Activated naive CD8-positive, alpha-beta T cell (primary cell): ENCODE results near the gene SLC15A1.

Source experiments
- H3K27ac Mint-ChIP-seq: one replicate; pipeline ENCODE4 v1.8.0; 2021; ENCODE audit warnings: mixed read lengths
- H3K27me3 Mint-ChIP-seq: one replicate; pipeline ENCODE4 v1.8.0; 2021; ENCODE audit warnings: mixed read lengths
- H3K36me3 Mint-ChIP-seq: one replicate; pipeline ENCODE4 v1.8.0; 2021; ENCODE audit warnings: mixed read lengths
- H3K4me1 Mint-ChIP-seq: one replicate; pipeline ENCODE4 v1.8.0; 2021; ENCODE audit warnings: low read depth, mixed read lengths
- H3K4me3 Mint-ChIP-seq: one replicate; pipeline ENCODE4 v1.8.0; 2021; ENCODE audit warnings: mild to moderate bottlenecking, mixed read lengths
- H3K9me3 Mint-ChIP-seq: one replicate; pipeline ENCODE4 v1.8.0; 2021; ENCODE audit warnings: low read depth, mixed read lengths

The SLC15A1 gene

GRCh38 chr13:98786023-98786422 lies 33.6 kb upstream of the SLC15A1 start:
- Mint-ChIP-seq H3K36me3 (peaks cover 1% of the 10 kb centered on the region), H3K27me3 (peaks cover 8% of the 10 kb centered on the region), H3K4me3 (no peak overlapping the region), H3K4me1 (no peaks in the 10 kb centered on the region), H3K9me3 (no peaks in the 10 kb centered on the region), H3K27ac (no peak overlapping the region)

DNA sequence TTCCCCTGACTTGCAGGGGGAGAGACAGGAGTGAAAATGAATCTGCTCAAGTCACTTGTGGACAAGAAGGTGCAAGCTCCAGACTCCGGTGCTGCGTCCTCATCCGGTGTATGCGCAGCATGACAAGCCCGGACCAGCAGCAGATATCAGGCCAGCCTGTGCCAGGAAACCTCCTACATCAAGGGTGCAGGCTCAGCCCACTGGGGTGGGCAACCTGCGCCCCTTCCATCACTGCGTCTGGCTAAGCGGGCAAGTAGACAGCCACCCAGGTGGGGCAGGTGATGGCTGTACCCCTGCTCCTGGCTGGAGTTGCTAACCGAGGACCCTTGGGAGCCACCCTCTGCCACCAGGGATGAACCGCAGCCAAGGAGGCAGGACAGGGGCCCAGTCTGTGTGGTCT lies 32.9 kb upstream of the SLC15A1 start:
- no peak overlapping the region for H3K27ac Mint-ChIP-seq
- no peaks in the 10 kb centered on the region for H3K4me1 Mint-ChIP-seq
- H3K27me3 Mint-ChIP-seq, result peaks cover 9% of the 10 kb centered on the region
- H3K4me3 Mint-ChIP-seq, result no peak overlapping the region
- H3K9me3 Mint-ChIP-seq, result no peaks in the 10 kb centered on the region
- no peaks in the 10 kb centered on the region for H3K36me3 Mint-ChIP-seq

DNA sequence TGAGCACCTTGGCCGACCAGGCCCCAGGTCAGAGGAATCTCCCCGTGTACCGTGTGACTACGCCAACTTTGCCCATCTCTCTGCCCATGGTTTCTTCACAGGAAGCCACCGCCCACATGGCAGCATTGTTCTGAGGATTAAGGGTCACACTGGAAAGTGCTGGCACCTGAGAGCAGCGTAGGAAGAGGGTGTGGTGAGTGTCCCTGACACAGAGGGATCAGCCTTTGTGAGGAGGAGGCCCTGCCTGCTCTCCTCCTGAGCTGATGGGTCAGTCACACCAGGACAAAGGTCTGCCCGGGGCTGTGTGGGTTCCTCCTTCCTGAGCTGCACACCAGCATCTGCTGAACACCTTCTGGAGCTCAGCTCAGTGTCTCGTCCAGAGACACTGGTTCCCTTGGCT lies 32.2 kb upstream of the SLC15A1 start:
- Mint-ChIP-seq H3K27me3 (peaks cover 11% of the 10 kb centered on the region), H3K27ac (no peak overlapping the region), H3K36me3 (no peaks in the 10 kb centered on the region), H3K9me3 (no peaks in the 10 kb centered on the region), H3K4me1 (no peaks in the 10 kb centered on the region), H3K4me3 (no peak overlapping the region)

DNA sequence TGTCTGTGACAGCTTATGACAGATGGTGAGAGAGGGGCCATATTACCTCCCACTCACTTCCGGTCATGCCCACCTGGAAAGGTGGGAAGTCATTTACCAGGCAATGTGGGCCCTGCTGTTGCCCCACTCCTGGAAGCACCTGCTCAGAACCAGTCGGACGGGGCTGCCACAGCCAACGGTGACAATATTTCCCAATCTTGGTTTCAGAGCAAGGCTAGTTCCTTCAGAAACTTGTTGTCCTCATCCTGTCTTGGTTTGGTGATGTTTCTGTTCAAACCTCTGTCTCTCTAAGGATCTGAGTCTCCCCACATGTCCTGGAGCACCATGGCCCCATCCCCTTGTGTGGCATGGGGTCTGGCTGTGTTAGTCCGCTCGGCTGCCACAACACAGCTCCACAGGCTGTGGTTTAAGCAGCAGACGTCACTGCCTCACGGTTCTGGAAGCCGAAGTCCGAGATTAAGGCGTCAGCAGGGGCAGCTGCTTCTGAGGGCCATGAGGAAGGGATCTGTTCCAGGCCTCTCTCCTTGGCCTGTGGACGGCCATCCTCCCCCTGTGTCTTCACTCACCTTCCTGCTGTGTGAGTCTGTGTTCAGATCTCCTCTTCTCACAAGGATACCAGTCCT lies 31.5 kb upstream of the SLC15A1 start:
- Mint-ChIP-seq H3K4me3 (no peak overlapping the region), H3K27ac (no peak overlapping the region), H3K36me3 (no peaks in the 10 kb centered on the region), H3K4me1 (no peaks in the 10 kb centered on the region), H3K27me3 (peaks cover 11% of the 10 kb centered on the region), H3K9me3 (no peaks in the 10 kb centered on the region)

DNA sequence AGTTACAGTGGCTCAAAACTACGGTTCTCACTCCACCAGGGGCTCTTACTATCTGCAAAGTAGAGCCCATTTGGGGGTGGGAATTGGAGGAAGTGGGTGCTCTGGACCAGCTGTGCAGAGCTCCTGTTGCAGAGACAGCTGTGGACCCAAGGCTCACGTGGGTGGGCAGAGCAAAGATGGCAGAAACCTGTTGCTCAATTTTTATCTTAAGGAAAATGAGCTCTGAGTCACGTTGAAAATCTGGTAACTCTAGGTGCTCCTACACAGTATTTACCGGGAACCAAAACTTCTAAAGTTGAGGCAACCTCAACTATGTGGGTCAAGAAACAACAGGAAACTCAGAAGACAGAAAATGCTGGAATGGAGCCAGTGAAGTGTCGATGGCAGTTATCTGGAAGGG lies 30.2 kb upstream of the SLC15A1 start:
- H3K9me3 Mint-ChIP-seq, result no peaks in the 10 kb centered on the region
- H3K36me3 Mint-ChIP-seq, result no peaks in the 10 kb centered on the region
- H3K4me3 Mint-ChIP-seq, result no peak overlapping the region
- no peak overlapping the region for H3K27ac Mint-ChIP-seq
- H3K4me1 Mint-ChIP-seq, result no peaks in the 10 kb centered on the region
- peaks cover 12% of the 10 kb centered on the region for H3K27me3 Mint-ChIP-seq

DNA sequence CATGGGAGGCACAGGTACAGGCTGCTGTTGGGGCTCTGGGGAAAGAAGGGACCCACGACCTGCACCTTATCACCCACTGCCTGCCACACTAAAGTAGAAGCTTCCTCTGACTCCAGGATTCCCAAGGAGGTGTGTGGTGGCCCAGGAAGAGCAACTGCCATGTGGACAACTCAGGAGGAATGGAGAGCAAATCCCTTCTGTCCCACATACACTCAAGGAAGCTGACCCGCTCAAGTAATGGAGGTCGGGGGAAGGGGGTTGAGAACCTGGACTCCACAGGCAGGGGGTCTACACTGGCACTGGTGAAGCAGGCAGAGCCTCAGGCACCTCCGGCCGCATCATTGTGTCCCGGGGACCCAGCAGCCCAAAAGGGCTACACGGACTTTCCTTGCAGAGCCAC lies 29.4 kb upstream of the SLC15A1 start:
- H3K9me3 Mint-ChIP-seq, result no peaks in the 10 kb centered on the region
- H3K4me1 Mint-ChIP-seq, result no peaks in the 10 kb centered on the region

DNA sequence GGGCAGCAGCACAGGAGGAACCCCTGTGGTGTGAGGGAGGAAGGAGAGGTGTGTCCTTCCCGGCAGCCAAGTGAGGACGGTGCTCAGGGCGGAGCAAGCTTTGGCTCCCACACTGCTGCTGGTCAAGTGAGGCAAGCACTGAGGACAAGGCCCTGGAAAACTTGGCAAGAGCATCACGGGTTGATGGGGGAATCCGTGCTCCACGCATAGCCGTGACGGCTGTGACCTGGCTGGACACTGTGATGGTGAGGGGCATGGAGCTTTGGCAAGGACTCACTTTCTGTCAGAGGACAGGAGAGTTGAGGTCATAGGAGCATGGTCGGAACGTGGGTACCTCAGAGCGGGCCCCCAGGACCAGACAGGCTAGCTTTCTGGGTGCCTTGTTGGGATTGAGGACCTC lies 29.0 kb upstream of the SLC15A1 start:
- Mint-ChIP-seq H3K4me1 (no peaks in the 10 kb centered on the region), H3K27ac (no peak overlapping the region), H3K4me3 (no peak overlapping the region), H3K27me3 (peaks cover 12% of the 10 kb centered on the region), H3K9me3 (no peaks in the 10 kb centered on the region), H3K36me3 (no peaks in the 10 kb centered on the region)

More for the DNA sequence above, 29.4 kb upstream of the SLC15A1 start:
- Mint-ChIP-seq H3K4me3 (no peak overlapping the region), H3K27ac (no peak overlapping the region), H3K36me3 (no peaks in the 10 kb centered on the region), H3K27me3 (peaks cover 12% of the 10 kb centered on the region)

- Mint-ChIP-seq H3K27ac (no peak overlapping the region), H3K4me1 (no peaks in the 10 kb centered on the region), H3K36me3 (no peaks in the 10 kb centered on the region)
Measured at GRCh38 chr13:98781045-98781444, 28.6 kb upstream of the SLC15A1 start.

GRCh38 chr13:98780451-98780850 lies 28.0 kb upstream of the SLC15A1 start:
- no peak overlapping the region for H3K4me3 Mint-ChIP-seq
- no peaks in the 10 kb centered on the region for H3K36me3 Mint-ChIP-seq
- no peak overlapping the region for H3K27ac Mint-ChIP-seq
- H3K27me3 Mint-ChIP-seq, result peaks cover 12% of the 10 kb centered on the region
- no peaks in the 10 kb centered on the region for H3K4me1 Mint-ChIP-seq
- H3K9me3 Mint-ChIP-seq, result no peaks in the 10 kb centered on the region

More at GRCh38 chr13:98781045-98781444, 28.6 kb upstream of the SLC15A1 start:
- H3K4me3 Mint-ChIP-seq, result no peak overlapping the region
- no peaks in the 10 kb centered on the region for H3K9me3 Mint-ChIP-seq
- peaks cover 12% of the 10 kb centered on the region for H3K27me3 Mint-ChIP-seq

- Mint-ChIP-seq H3K4me3 (no peak overlapping the region), H3K4me1 (no peaks in the 10 kb centered on the region), H3K36me3 (no peaks in the 10 kb centered on the region), H3K27ac (no peak overlapping the region), H3K9me3 (no peaks in the 10 kb centered on the region), H3K27me3 (peaks cover 12% of the 10 kb centered on the region)
Measured at GRCh38 chr13:98779695-98780094, 27.2 kb upstream of the SLC15A1 start.

DNA sequence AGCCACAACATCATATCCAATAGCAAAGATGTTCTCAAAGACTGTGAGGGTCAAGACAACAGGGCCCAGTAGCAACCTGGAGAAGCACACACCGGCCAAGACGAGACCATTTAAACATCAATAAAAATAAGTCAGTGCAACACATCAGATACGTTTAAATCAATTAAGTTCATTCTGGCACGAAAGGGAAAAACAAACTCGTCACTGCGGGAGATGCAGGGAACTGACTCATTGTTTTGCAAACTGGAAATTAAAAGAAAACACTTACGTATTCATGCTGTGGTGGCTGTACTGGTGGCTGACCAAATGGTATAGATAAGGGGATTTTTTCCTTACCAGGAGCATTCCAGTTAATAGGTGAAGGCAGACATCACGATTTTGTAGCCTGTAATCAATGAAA lies 26.3 kb upstream of the SLC15A1 start:
- Mint-ChIP-seq H3K27me3 (peaks cover 12% of the 10 kb centered on the region), H3K9me3 (no peaks in the 10 kb centered on the region), H3K36me3 (no peaks in the 10 kb centered on the region), H3K4me3 (no peak overlapping the region), H3K4me1 (no peaks in the 10 kb centered on the region), H3K27ac (no peak overlapping the region)

DNA sequence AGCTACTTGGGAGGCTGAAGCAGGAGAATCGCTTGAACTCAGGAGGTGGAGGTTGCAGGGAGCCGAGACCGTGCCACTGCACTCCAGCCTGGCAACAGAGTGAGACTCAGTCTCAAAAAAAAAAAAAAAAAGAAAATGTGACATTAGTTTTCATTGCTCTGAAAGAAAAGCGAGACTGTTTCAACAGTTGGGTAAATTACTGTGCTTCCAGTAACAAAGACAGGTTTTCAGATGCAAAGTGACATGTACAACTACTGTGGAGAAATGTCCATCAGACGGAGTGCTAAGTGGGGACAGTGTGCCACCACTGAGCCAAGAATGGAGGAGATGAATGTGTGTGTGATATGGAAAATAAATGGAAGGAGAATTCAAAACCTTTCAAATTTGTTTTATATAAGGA lies 24.2 kb upstream of the SLC15A1 start:
- H3K9me3 Mint-ChIP-seq, result no peaks in the 10 kb centered on the region
- H3K27ac Mint-ChIP-seq, result no peak overlapping the region
- peaks cover 12% of the 10 kb centered on the region for H3K27me3 Mint-ChIP-seq
- H3K4me1 Mint-ChIP-seq, result no peaks in the 10 kb centered on the region
- H3K36me3 Mint-ChIP-seq, result no peaks in the 10 kb centered on the region
- no peak overlapping the region for H3K4me3 Mint-ChIP-seq

GRCh38 chr13:98775844-98776598 lies 23.5 kb upstream of the SLC15A1 start:
- H3K36me3 Mint-ChIP-seq, result no peaks in the 10 kb centered on the region
- no peaks in the 10 kb centered on the region for H3K4me1 Mint-ChIP-seq
- no peak overlapping the region for H3K27ac Mint-ChIP-seq
- H3K9me3 Mint-ChIP-seq, result no peaks in the 10 kb centered on the region
- H3K4me3 Mint-ChIP-seq, result no peak overlapping the region
- peaks cover 9% of the 10 kb centered on the region for H3K27me3 Mint-ChIP-seq

- H3K4me1 Mint-ChIP-seq, result no peaks in the 10 kb centered on the region
- no peaks in the 10 kb centered on the region for H3K9me3 Mint-ChIP-seq
- no peak overlapping the region for H3K27ac Mint-ChIP-seq
- H3K4me3 Mint-ChIP-seq, result no peak overlapping the region
- H3K27me3 Mint-ChIP-seq, result peaks cover 8% of the 10 kb centered on the region
- H3K36me3 Mint-ChIP-seq, result no peaks in the 10 kb centered on the region
Measured at GRCh38 chr13:98775386-98775785, 22.9 kb upstream of the SLC15A1 start.

GRCh38 chr13:98774776-98775175 lies 22.3 kb upstream of the SLC15A1 start:
- H3K27me3 Mint-ChIP-seq, result peaks cover 8% of the 10 kb centered on the region

GRCh38 chr13:98773921-98774320 lies 21.4 kb upstream of the SLC15A1 start:
- Mint-ChIP-seq H3K36me3 (no peaks in the 10 kb centered on the region), H3K27me3 (peaks cover 6% of the 10 kb centered on the region), H3K4me3 (no peak overlapping the region), H3K27ac (no peak overlapping the region), H3K4me1 (no peaks in the 10 kb centered on the region), H3K9me3 (no peaks in the 10 kb centered on the region)

More at GRCh38 chr13:98774776-98775175, 22.3 kb upstream of the SLC15A1 start:
- no peak overlapping the region for H3K4me3 Mint-ChIP-seq
- no peaks in the 10 kb centered on the region for H3K9me3 Mint-ChIP-seq
- H3K36me3 Mint-ChIP-seq, result no peaks in the 10 kb centered on the region
- H3K27ac Mint-ChIP-seq, result no peak overlapping the region
- no peaks in the 10 kb centered on the region for H3K4me1 Mint-ChIP-seq
